NCI-H526 treated with DMSO at 0.1 percent for 48 hours (cell line): ENCODE measurements around the gene PLA2G2F.
A peak's percentile ranks its signal among the peaks of the same experiment; 100 is the strongest.

ENCODE experiments used
- DNase-seq: peaks from one replicate; lab custom pipeline; 2025; lab: John Stamatoyannopoulos, UW

Gene PLA2G2F

GRCh38 chr1:20138961-20139550 lies at the start of gene PLA2G2F:
Gene PLA2G2F, plus strand, starts transcription at chr1:20139323. Its CDS starts 105 bp downstream, at chr1:20139428.
- DNase-seq, result no peak

- DNase-seq, result no peak
Observed at GRCh38 chr1:20089328-20090077, 49.6 kb upstream of the PLA2G2F start.

GRCh38 chr1:20090119-20090518 lies 49.0 kb upstream of the PLA2G2F start:
- no peak for DNase-seq

- no peak for DNase-seq
Observed at GRCh38 chr1:20090641-20091040, 48.5 kb upstream of the PLA2G2F start.

GRCh38 chr1:20093303-20093702 lies 45.8 kb upstream of the PLA2G2F start:
- DNase-seq, result no peak

- no peak for DNase-seq
Observed at GRCh38 chr1:20093940-20094391, 45.2 kb upstream of the PLA2G2F start.

GRCh38 chr1:20095564-20096434 lies 43.3 kb upstream of the PLA2G2F start:
- no peak for DNase-seq

GRCh38 chr1:20096840-20097447 lies 42.2 kb upstream of the PLA2G2F start:
- DNase-seq, result no peak

GRCh38 chr1:20099533-20099932 lies 39.6 kb upstream of the PLA2G2F start:
- DNase-seq, result no peak

- peak; percentile 0 for DNase-seq
Observed at GRCh38 chr1:20100632-20101355, 38.3 kb upstream of the PLA2G2F start.

- no peak for DNase-seq
Observed at GRCh38 chr1:20102875-20103274, 36.2 kb upstream of the PLA2G2F start.

- no peak for DNase-seq
Observed at GRCh38 chr1:20105856-20106255, 33.3 kb upstream of the PLA2G2F start.

- no peak for DNase-seq
Observed at GRCh38 chr1:20107351-20107750, 31.8 kb upstream of the PLA2G2F start.

GRCh38 chr1:20107796-20108195 lies 31.3 kb upstream of the PLA2G2F start:
- DNase-seq, result no peak

- DNase-seq, result no peak
Observed at GRCh38 chr1:20108366-20109123, 30.6 kb upstream of the PLA2G2F start.

- no peak for DNase-seq
Observed at GRCh38 chr1:20109223-20109856, 29.8 kb upstream of the PLA2G2F start.

GRCh38 chr1:20110679-20111078 lies 28.4 kb upstream of the PLA2G2F start:
- DNase-seq, result no peak

GRCh38 chr1:20111452-20111851 lies 27.7 kb upstream of the PLA2G2F start:
- no peak for DNase-seq

GRCh38 chr1:20112279-20113000 lies 26.7 kb upstream of the PLA2G2F start:
- no peak for DNase-seq
